HG03196 (cell line): Measurements from ENCODE around the gene KCNQ5.
A peak's percentile ranks its signal among the peaks of the same experiment; 100 is the strongest.
"Not testable (repeated sequence)": the region's sequence is repeated elsewhere in the genome, so short reads cannot be mapped to it uniquely, and the experiment has no call there.

Source experiments
- ATAC-seq: cut with Tn5 transposase; IDR thresholded peaks from one replicate; pipeline ENCODE4 v1.9.1; 2021; ENCODE audit not compliant: unreplicated experiment

KCNQ5 gene

GRCh38 chr6:73227606-73228255, 605.9 kb downstream of the KCNQ5 start:
- ATAC-seq = no peak

GRCh38 chr6:73231986-73232391, 610.1 kb downstream of the KCNQ5 start:
- peak; percentile 73 for ATAC-seq

- no peak for ATAC-seq
Observed at GRCh38 chr6:73233048-73233447, 611.2 kb downstream of the KCNQ5 start.

- ATAC-seq = not testable (repeated sequence)
Observed at GRCh38 chr6:73233971-73234370, 612.1 kb downstream of the KCNQ5 start.

GRCh38 chr6:73234733-73235132, 612.9 kb downstream of the KCNQ5 start:
- ATAC-seq = no peak

GRCh38 chr6:73236144-73236750, 614.4 kb downstream of the KCNQ5 start:
- ATAC-seq = no peak

GRCh38 chr6:73240730-73241129, 618.9 kb downstream of the KCNQ5 start:
- no peak for ATAC-seq

- no peak for ATAC-seq
Observed at GRCh38 chr6:73242001-73242400, 620.1 kb downstream of the KCNQ5 start.
